Head of caudate nucleus (tissue), 42 donors: ENCODE results near the gene CD164.
A peak's percentile ranks its signal among the peaks of the same experiment; 100 is the strongest.

Experiments used
- DNase-seq, 42 donors: peaks; one replicate each; pipeline versions ENCODE4 v3.0.0 to v3.0.0-alpha.2; 2020 to 2021; ENCODE audit warnings: mixed read lengths in 7 of 42
- intact Hi-C: fragments of 100-400 bp; cut with DNase I; formaldehyde crosslinking; loops from one replicate; pipeline ENCODE4 v1.15.0; 2022

CD164 gene

GRCh38 chr6:109323241-109323640 is 59.0 kb downstream of the CD164 start:
- intact Hi-C loops, result no loop called here
- DNase-seq, result no peak

- DNase-seq, result peak in 19 of 42 donors; percentile 16 to 54 (median 32)
- intact Hi-C loops, result no loop called here
These were observed 59.4 kb downstream of the CD164 start for GRCh38 chr6:109322825-109323224.

- intact Hi-C loops, result no loop called here
These were observed 60.5 kb downstream of the CD164 start for GRCh38 chr6:109321752-109322151.

GRCh38 chr6:109320072-109320471 is 62.2 kb downstream of the CD164 start:
- DNase-seq, result no peak
- intact Hi-C loops, result no loop called here

More at GRCh38 chr6:109321752-109322151, 60.5 kb downstream of the CD164 start:
- no peak for DNase-seq

DNA sequence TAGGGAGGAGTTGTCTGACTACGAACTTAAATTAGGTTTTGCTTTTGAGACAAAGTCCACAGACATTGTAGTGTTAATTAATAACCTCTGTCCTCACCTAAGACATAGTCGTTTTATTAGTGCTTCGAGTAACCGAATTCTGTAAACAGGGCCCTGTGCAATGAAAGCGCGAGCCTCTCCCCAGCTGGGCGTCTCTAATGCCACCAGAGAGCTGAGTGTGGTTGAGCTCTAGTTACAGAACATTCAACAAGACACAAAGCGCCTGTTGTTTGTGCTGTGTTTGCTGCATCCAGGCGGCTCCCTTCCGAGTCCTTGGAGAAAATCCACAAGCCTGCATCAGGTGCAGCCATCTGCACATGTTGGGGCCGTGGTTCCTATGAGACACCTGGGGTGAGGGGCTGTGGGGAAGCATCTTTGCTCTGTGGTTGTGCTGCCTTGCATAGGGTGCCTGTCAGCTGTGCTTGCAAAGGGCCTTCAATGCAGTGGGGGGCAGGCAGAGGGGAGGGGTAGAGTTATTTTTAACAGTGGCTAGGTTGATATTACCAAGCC is 63.9 kb downstream of the CD164 start:
- DNase-seq, result peak; percentile 53 to 91 (median 78)
- intact Hi-C loops, result loop anchor here (5.0 kb wide), 1 partner anchor 64 kb away; the partner anchor contains the start of gene CD164

GRCh38 chr6:109316909-109317308 is 65.4 kb downstream of the CD164 start:
- no peak for DNase-seq
- intact Hi-C loops, result loop anchor here (5.0 kb wide), 1 partner anchor 65 kb away; the partner anchor contains the start of gene CD164
